Common myeloid progenitor, CD34-positive (primary cell): Measurements from ENCODE around the gene MRPL52.

Experiments used
- CTCF ChIA-PET: fragments of 350-600 bp; sonication (Branson Sonifier 250); formaldehyde crosslinking; loops from one replicate; lab custom pipeline; 2021; ENCODE audit warnings: antibody characterized with exemption; lab: Charles Lee
- POLR2A ChIA-PET: fragments of 350-600 bp; sonication (Branson Sonifier 250); formaldehyde crosslinking; loops from one replicate; lab custom pipeline; 2021; ENCODE audit warnings: antibody characterized with exemption; lab: Charles Lee
- DNase-seq, 3 donors: peaks; one replicate each; pipeline versions ENCODE4 v3.0.0 to v3.0.0-alpha.2; 2013
- H3K27ac ChIP-seq, 2 experiments: 1 replicate in 1 of 2; 2 replicates in 1 of 2; pipeline ENCODE4 v1.7.0; 2013; ENCODE audit warnings: inconsistent platforms in 2 of 2, low read length in 2 of 2, mild to moderate bottlenecking in 2 of 2, low read depth in 1 of 2, moderate library complexity in 1 of 2; ENCODE audit not compliant: severe bottlenecking in 2 of 2, insufficient read depth in 1 of 2, poor library complexity in 1 of 2
- H3K27me3 ChIP-seq, 5 experiments: replicated peaks in 2 of 5; 1 replicate in 3 of 5; 2 replicates in 2 of 5; pipeline versions ENCODE4 v1.6.1 to v1.7.0; 2013; ENCODE audit warnings: low read length in 4 of 5, mild to moderate bottlenecking in 2 of 5, moderate library complexity in 2 of 5, inconsistent platforms in 1 of 5; ENCODE audit not compliant: insufficient read depth in 5 of 5, control insufficient read depth in 4 of 5
- H3K36me3 ChIP-seq, 4 experiments: 1 replicate in 2 of 4; 2 replicates in 2 of 4; pipeline versions ENCODE4 v1.6.1 to v1.7.0; 2013; ENCODE audit warnings: low read length in 3 of 4, control low read depth in 1 of 4, mild to moderate bottlenecking in 1 of 4; ENCODE audit not compliant: control insufficient read depth in 4 of 4, insufficient read depth in 4 of 4
- H3K4me1 ChIP-seq, 4 experiments: 1 replicate in 3 of 4; 2 replicates in 1 of 4; pipeline versions ENCODE4 v1.6.1 to v1.7.1; 2013; ENCODE audit warnings: low read length in 3 of 4, mild to moderate bottlenecking in 3 of 4, control low read depth in 1 of 4, inconsistent platforms in 1 of 4, moderate library complexity in 1 of 4; ENCODE audit not compliant: control insufficient read depth in 4 of 4, insufficient read depth in 4 of 4; ENCODE audit errors: control extremely low read depth in 1 of 4
- H3K4me3 ChIP-seq, 7 experiments: 1 replicate in 4 of 7; 2 replicates in 3 of 7; pipeline versions ENCODE4 v1.5.1 to v1.7.0; 2013; ENCODE audit warnings: mild to moderate bottlenecking in 7 of 7, low read length in 6 of 7, moderate library complexity in 6 of 7, inconsistent platforms in 2 of 7, low read depth in 2 of 7, control low read depth in 1 of 7; ENCODE audit not compliant: insufficient read depth in 4 of 7, control insufficient read depth in 1 of 7; ENCODE audit errors: extremely low read depth in 1 of 7
- H3K9me3 ChIP-seq, 5 experiments: 1 replicate in 4 of 5; 2 replicates in 1 of 5; pipeline versions ENCODE4 v1.6.1 to v1.7.1; 2013; ENCODE audit warnings: low read length in 4 of 5, mild to moderate bottlenecking in 2 of 5, inconsistent platforms in 1 of 5, low read depth in 1 of 5, moderate library complexity in 1 of 5; ENCODE audit not compliant: control insufficient read depth in 4 of 5, insufficient read depth in 2 of 5; ENCODE audit errors: control extremely low read depth in 1 of 5
- WGBS: methylation state at CpG from one replicate; pipeline ENCODE4 v1.1.5; 2013; ENCODE audit not compliant: insufficient coverage; 5-methylcytosine and 5-hydroxymethylcytosine counted together

The MRPL52 gene

DNA sequence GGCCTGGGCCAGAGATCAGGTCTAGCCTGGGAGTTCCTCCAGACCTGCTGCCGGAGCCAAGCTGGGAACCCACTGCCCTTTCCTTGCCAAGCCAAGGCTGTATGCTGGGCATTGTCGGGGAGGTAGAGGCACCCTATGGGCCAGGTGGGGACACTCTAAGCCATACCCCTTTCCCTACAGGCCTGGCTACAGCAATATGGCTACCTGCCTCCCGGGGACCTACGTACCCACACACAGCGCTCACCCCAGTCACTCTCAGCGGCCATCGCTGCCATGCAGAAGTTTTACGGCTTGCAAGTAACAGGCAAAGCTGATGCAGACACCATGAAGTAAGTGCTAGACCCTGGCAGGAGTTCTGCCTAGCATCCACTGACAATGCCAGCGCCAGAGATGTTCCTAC lies 11.6 kb downstream of the MRPL52 start:
- H3K9me3 ChIP-seq = no peaks in the 10 kb centered on the region
- H3K27ac ChIP-seq = no peak overlapping the region
- no peaks in the 10 kb centered on the region for H3K36me3 ChIP-seq
- H3K4me3 ChIP-seq = no peak overlapping the region
- peaks cover 0 to 48% (median 7%) of the 10 kb centered on the region in 5 experiments for H3K27me3 ChIP-seq
- DNase-seq = no peak
- WGBS = 96% methylated on average over 8 of the region's 9 CpGs
- H3K4me1 ChIP-seq = peaks cover 0 to 36% (median 28%) of the 10 kb centered on the region in 4 experiments
- CTCF ChIA-PET = interaction anchor here (1.2 to 24.0 kb wide), 3 partner anchors 11 to 50 kb away, joined by 4 to 707 read pairs (median 707); partner anchors contain the start of genes MMP14 and MRPL52
- POLR2A ChIA-PET = no interaction called here

GRCh38 chr14:22841769-22842168 lies 12.1 kb downstream of the MRPL52 start:
- Histone ChIP-seq H3K9me3 (no peaks in the 10 kb centered on the region), H3K27ac (no peak overlapping the region), H3K36me3 (no peaks in the 10 kb centered on the region), H3K27me3 (peaks cover 0 to 43% (median 5%) of the 10 kb centered on the region in 5 experiments), H3K4me1 (peaks cover 0 to 32% (median 25%) of the 10 kb centered on the region in 4 experiments), H3K4me3 (no peak overlapping the region)
- ChIA-PET POLR2A (no interaction called here), CTCF (interaction anchor here (23.5 to 24.0 kb wide), 2 partner anchors 10 to 12 kb away, joined by 707 read pairs; partner anchors contain the start of genes MMP14 and MRPL52)
- WGBS = 97% methylated on average over 4 of the region's 8 CpGs
- DNase-seq = no peak

DNA sequence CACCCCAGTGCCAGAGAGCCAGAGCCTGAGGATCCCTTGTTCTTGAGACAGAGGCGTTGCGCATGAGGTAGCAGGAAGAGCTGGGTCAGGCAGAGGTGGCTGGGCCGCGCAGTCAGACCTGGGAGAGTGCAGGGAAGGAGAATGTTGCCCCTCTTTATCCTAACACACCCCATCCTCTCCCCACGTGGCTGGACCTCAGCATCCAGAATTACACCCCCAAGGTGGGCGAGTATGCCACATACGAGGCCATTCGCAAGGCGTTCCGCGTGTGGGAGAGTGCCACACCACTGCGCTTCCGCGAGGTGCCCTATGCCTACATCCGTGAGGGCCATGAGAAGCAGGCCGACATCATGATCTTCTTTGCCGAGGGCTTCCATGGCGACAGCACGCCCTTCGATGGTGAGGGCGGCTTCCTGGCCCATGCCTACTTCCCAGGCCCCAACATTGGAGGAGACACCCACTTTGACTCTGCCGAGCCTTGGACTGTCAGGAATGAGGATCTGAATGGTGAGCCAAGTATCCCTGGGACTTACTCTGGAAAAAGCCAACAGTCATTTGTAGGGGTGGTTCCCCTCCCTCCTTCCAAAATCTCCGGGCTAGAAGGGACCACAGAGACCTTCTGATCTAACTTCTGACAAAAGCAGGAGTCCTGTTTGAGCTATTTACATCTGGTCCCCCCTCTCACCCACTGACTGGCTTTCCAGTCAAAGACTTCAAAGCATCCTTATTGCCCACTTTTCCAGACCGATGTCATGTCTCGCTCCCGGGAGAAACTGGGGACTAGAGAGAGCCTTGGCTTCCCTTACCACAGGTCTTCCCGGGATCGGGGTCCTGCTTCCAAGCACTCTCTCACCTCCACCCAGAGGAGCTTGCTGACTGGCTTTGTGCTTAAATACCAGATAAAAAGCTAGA lies 12.8 kb downstream of the MRPL52 start:
- POLR2A ChIA-PET = no interaction called here
- H3K27me3 ChIP-seq = peaks cover 0 to 36% (median 5%) of the 10 kb centered on the region in 5 experiments
- 97% methylated on average over 23 of the region's 28 CpGs for WGBS
- H3K4me1 ChIP-seq = peaks cover 0 to 25% (median 22%) of the 10 kb centered on the region in 4 experiments
- CTCF ChIA-PET = interaction anchor here (0.8 to 23.5 kb wide), 3 partner anchors 9 to 13 kb away, joined by 3 to 707 read pairs (median 8); partner anchors contain the start of genes MMP14 and MRPL52
- no peaks in the 10 kb centered on the region for H3K9me3 ChIP-seq
- H3K36me3 ChIP-seq = no peaks in the 10 kb centered on the region
- DNase-seq = no peak
- H3K27ac ChIP-seq = no peak overlapping the region
- H3K4me3 ChIP-seq = no peak overlapping the region

- CTCF ChIA-PET = interaction anchor here (0.8 to 23.5 kb wide), 5 partner anchors 8 to 271 kb away, joined by 3 to 707 read pairs (median 8); partner anchors contain the start of genes MMP14 and MRPL52
- Histone ChIP-seq H3K4me1 (peaks cover 3 to 26% (median 22%) of the 10 kb centered on the region in 4 experiments), H3K4me3 (no peak overlapping the region)
Observed at GRCh38 chr14:22843123-22843925, 13.6 kb downstream of the MRPL52 start.

GRCh38 chr14:22844221-22845102 lies 14.8 kb downstream of the MRPL52 start:
- no peak for DNase-seq
- Histone ChIP-seq H3K4me3 (no peak overlapping the region), H3K36me3 (no peaks in the 10 kb centered on the region), H3K9me3 (no peaks in the 10 kb centered on the region), H3K27me3 (peaks cover 0 to 18% (median 3%) of the 10 kb centered on the region in 5 experiments), H3K27ac (no peak overlapping the region), H3K4me1 (peaks cover 3 to 27% (median 22%) of the 10 kb centered on the region in 4 experiments)
- WGBS = 98% methylated on average over 20 of the region's 22 CpGs
- ChIA-PET CTCF (interaction anchor here (1.6 to 23.5 kb wide), 4 partner anchors 9 to 272 kb away, joined by 4 to 707 read pairs (median 10); partner anchors contain the start of genes MMP14 and MRPL52), POLR2A (no interaction called here)

More at GRCh38 chr14:22843123-22843925, 13.6 kb downstream of the MRPL52 start:
- WGBS = 90% methylated on average over 13 of the region's 21 CpGs
- POLR2A ChIA-PET = no interaction called here
- no peak for DNase-seq
- no peaks in the 10 kb centered on the region for H3K36me3 ChIP-seq
- H3K27me3 ChIP-seq = peaks cover 0 to 28% (median 4%) of the 10 kb centered on the region in 5 experiments
- no peaks in the 10 kb centered on the region for H3K9me3 ChIP-seq
- H3K27ac ChIP-seq = no peak overlapping the region

DNA sequence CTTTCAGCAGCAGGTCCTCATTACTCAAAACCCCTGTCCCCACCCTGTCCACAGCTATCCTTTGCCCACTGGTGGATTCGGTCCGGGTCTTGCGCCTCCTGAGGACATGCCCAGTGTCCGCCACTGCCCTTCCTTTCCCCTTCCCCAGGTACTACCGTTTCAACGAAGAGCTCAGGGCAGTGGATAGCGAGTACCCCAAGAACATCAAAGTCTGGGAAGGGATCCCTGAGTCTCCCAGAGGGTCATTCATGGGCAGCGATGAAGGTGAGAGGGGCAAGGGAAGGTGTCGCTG lies 15.4 kb downstream of the MRPL52 start:
- ChIA-PET CTCF (interaction anchor here (2.1 to 23.5 kb wide), 3 partner anchors 8 to 15 kb away, joined by 8 to 707 read pairs (median 11); partner anchors contain the start of genes MMP14 and MRPL52), POLR2A (no interaction called here)
- peaks cover 0 to 16% (median 4%) of the 10 kb centered on the region in 5 experiments for H3K27me3 ChIP-seq
- peaks cover 3 to 27% (median 20%) of the 10 kb centered on the region in 4 experiments for H3K4me1 ChIP-seq
- no peak for DNase-seq
- 91% methylated on average over 6 of the region's 9 CpGs for WGBS
- H3K27ac ChIP-seq = no peak overlapping the region
- no peaks in the 10 kb centered on the region for H3K9me3 ChIP-seq
- H3K4me3 ChIP-seq = no peak overlapping the region
- H3K36me3 ChIP-seq = no peaks in the 10 kb centered on the region
